ENCODE measurements around the gene BPIFB3.

DNA sequence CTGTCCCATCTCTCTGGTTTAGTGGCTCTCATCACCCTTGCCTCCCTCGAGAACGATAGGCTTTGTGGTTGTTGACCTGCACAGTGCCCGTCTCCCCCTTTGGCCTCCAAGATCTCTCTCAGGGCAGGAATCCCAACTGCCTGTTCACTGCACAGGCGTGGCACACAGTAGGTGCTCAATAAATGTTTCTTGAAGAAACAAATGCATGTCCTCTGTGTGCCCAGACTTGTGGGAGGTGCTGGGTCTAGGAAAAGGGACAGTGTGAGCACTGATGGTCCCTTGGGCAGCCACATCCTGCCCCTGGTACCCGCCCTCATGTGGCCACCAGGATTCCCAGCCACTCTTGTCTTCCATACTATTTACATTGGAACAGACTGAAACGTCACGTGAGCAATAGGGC lies 24.8 kb upstream of the BPIFB3 start:
- no peak for TF ChIP-seq CTCF (IDR thresholded peaks at IDR 0.05 in 2 of 3, conservative IDR thresholded peaks at IDR 0.05 in 1 of 3; ENCODE audit: insufficient read depth in 2 of 3, low read depth in 1 of 3, low read length in 3 of 3)
- TF ChIP-seq NRF1 (conservative IDR thresholded peaks at IDR 0.05 in 1 of 2, IDR thresholded peaks at IDR 0.05 in 1 of 2), result no peak
- no peak for TF ChIP-seq MYNN (IDR thresholded peaks at IDR 0.05)
- no peak for TF ChIP-seq MYNN (CRISPR knock-in tag; IDR thresholded peaks at IDR 0.05)
- no peak for TF ChIP-seq TRIM28 (IDR thresholded peaks at IDR 0.05)
- no peak for TF ChIP-seq DNMT1 (IDR thresholded peaks at IDR 0.05)
